ENCODE results near the gene TCIRG1.
"Not testable (repeated sequence)": the region's sequence is repeated elsewhere in the genome, so short reads cannot be mapped to it uniquely, and the experiment has no call there.

The TCIRG1 gene

DNA sequence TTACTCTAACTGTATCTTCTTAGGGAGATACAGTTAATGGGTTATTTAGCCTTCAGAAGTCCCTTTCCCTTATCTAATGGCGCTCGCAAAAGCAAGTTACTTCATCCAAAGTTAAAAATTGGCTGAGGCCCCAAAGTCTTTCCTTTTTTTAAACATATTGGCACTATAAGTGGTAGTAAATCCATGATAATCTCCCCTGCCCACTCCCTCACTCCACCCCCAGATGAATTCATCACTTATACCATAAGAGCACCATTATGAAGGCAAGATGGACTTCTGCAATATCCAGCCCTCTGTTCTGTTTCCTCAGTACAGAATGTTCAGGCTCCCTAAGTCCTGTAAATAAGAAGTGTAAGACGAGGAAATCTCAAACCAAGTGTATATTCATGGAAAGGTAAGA, 44.7 kb downstream of the TCIRG1 start:
- no peak for DNase-seq (ENCODE audit: low spot score)

GRCh38 chr11:68089679-68090078, 50.9 kb downstream of the TCIRG1 start:
- DNase-seq (ENCODE audit: low spot score), result no peak

DNA sequence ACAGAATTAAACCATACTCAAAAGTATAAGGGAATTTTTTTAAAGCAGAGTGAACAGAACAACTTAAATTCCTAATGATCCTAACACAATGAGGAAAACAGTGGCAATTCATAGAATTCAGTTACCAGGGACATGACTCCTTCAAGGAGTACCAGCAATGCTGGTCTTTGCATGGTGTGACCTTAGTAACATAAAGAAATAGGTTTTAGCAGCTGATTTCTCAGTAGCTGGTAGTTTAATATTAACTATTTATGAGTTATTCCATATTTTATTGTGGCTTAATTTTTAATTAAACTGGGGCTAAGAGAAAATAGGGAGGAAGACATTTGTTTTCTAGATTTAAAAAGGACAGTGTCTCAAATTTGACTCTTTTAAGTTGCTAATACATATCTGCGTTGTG, 51.5 kb downstream of the TCIRG1 start:
- DNase-seq (ENCODE audit: low spot score), result no peak

- no peak for DNase-seq (ENCODE audit: low spot score)
These were observed 51.9 kb downstream of the TCIRG1 start for GRCh38 chr11:68090706-68091105.

GRCh38 chr11:68092411-68092810, 53.6 kb downstream of the TCIRG1 start:
- no peak for DNase-seq (ENCODE audit: low spot score)

- DNase-seq (ENCODE audit: low spot score), result not testable (repeated sequence)
These were observed 54.1 kb downstream of the TCIRG1 start for GRCh38 chr11:68092946-68093345.

GRCh38 chr11:68093565-68093964, 54.7 kb downstream of the TCIRG1 start:
- no peak for DNase-seq (ENCODE audit: low spot score)

DNA sequence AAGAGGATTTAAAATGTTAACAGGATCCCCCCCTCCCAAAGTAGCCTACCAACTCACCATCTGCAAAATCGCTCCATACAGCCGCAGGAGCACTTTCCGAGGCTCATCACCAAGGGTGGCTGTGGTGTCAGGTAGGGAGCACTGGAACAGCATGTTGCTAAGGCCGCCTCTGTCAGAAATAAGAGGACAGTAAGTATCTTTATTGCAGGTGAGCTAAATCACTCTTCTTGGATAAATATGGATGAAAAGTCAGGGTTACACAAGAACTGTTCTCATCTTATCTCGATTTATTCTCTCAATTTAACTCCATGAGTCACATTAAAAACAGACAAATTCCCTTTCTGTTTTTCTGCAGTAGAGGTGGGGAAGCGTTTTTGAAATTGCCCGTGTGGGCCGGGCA, 58.1 kb downstream of the TCIRG1 start:
- DNase-seq (ENCODE audit: low spot score), result no peak

DNA sequence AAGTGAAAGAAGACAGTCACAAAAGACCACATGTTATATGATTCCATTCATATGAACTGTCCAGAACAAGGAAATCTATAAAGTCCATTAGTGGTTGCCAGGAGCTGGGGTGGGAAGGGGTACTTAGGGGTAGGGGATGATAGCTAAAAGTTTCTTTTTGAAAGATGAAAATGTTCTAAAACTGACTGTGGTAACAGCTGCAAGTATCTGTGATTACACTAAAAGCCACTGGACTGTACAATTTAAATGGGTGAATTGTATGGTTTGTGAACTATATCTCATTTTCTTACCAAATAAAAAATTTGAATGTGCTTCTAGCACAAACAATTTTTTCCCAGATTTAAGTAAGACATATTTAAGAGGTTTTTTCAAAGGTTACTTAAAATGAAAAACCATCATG, 60.2 kb downstream of the TCIRG1 start:
- no peak for DNase-seq (ENCODE audit: low spot score)

- peak; percentile 42 for DNase-seq (ENCODE audit: low spot score)
These were observed 60.9 kb downstream of the TCIRG1 start for GRCh38 chr11:68099474-68100405.
